Stimulated activated CD4-positive, alpha-beta T cell treated with anti-CD3 and anti-CD28 coated beads, TNF-alpha, amount 100 ng/mL, for 24 hours (primary cell): Measurements from ENCODE around the gene PRR18.

Experiments used
- DNase-seq, 3 experiments: peaks; one replicate each; pipeline ENCODE4 v3.0.0-alpha.2; 2020; ENCODE audit warnings: low read depth in 3 of 3

The PRR18 gene

DNA sequence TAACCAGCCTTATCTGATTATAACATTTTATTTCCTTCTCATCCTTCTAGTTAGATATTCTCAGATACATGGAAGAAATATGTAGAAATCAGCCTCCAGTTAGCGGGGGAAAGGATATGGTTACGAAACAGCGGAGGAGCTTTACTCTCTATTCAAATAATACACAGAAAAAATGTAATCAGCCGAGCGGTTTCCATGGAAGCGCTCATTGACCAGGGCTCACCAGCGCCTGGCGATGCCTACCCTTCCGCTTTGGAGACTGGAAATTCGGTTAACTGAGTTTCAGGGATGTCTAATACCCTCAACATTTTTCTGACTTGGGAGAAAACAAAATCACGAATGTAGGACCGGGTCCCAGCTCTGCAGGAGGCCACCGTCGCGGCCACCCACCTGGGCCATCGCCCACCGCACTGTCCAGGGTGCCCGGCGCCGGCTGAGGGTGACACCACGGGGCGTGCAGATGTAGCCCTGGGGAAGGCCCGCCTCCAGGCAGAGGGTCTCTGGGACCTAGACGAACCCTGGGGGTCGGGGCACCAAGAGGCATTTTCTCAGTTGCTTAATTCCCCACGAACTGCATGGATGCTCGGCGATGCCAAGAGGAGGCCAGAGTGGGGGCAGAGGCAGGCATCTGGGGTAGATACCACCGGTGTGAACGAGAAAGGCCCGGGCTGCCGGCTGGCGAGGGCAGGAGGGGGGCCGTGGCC, 1.7 kb downstream of the PRR18 start:
- no peak for DNase-seq

DNA sequence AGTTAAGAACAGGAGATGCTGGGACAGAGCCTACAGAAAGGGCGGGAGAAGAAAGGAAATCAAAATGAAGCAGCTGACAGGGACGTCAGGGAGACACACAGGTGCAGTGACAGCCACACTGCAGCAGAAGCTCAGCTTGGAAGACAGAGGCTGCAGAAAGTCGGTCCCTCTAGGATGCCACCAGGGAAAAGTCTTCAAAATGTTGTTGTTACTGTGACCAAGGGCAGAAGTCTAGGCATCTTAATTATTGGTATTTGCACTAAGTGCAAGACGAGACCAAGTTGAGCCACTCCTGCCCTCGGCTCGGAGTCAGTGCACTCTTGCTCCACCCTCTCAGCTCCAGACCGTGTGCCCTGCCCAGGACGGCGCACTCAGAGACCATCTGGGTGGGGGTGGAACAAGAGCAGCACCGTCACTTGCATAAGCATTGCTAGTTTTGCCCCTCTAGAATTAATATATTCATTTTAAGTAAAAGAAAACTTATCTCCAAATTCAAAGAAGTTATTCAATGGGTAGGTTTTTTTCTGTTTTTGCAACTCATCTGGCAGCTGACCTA, 2.6 kb downstream of the PRR18 start:
- no peak for DNase-seq

DNA sequence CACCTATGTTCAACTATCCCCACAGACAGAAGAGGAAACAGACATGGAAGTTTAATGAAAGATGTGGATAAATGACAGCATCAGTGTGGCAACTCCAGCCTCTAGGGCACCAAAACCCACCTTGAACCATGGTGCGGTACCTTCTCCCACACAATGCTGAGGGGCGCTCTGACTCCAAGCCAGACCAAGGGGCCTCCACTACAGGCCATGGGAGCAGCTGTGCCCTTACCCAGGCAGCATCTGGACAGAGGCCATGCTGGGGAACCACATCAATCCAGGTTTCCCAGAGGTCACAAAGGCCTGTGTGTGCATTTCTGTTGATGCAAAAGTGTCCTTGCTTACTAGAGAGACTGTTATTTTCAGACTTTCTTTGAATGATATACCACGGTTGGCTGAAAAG, 4.1 kb downstream of the PRR18 start:
- no peak for DNase-seq

DNA sequence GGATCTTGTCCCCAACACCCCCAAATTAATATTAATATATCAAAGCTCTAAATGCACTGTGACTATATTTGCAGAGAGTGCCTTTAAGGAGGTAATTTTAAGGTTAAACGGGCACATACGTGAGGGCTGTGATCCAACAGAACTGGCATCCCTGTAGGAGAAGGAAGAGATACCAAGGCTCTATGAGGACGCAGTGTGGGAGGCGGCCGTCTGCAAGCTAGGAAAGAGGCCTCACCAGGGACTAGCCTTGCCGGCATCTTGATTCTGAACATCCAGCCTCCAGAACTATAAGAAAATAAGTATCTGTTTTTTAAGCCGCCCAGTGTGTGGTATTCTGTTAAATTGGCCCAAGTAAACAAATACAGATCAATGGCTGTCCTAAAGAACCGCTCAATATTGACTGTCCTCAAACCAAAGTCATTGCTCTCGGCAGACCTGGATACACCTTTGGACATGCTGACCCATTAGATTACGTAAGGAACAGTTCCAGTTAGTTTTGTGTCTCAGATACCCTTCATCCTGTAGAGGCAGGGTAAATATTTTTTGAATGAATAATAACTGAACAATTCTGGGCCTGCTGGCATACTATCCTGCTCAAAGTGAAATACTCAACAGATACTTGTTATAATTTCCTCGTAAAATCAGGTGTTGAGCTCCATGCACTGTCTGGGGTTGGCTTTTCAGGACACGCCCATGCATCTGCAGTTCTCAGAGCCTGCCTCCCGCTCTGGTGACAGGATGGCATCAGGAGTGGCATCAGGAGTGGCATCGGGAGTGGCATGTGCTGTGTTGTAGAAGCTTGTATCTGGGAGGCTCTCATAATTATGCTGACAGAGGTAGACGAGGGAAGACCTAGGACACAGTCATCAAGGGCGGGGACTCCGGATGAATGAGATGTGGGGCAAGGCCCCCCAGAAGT, 6.3 kb downstream of the PRR18 start:
- no peak for DNase-seq

DNA sequence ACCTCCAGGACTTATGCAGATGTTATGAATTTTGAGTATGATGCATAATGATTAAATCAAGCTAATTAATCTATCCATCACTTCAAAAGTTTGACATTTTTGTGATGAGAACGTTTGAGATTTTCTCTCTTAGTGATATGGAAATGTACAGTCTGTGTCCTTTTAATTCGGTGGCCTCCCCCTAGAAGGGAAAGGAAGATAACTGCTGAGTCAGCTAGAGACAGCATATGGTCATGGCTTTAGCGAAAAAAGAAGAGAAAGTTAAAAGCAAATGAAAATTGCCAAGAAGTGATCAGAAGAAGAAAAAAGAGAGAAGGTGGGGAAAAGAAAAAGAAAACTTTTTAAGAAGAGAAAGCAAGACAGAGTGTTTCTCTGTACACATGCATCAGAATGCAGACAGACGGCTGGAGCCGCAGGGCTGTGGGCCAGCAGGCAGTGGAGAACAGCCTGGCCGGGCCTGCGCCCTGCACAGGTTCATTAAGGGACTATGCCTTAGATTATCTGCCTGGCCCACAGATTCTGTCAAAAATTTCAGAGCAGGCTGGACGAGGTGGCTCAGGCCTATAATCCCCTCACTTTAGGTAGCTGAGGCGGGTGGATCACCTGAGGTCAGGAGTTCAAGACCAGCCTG, 7.7 kb downstream of the PRR18 start:
- no peak for DNase-seq

DNA sequence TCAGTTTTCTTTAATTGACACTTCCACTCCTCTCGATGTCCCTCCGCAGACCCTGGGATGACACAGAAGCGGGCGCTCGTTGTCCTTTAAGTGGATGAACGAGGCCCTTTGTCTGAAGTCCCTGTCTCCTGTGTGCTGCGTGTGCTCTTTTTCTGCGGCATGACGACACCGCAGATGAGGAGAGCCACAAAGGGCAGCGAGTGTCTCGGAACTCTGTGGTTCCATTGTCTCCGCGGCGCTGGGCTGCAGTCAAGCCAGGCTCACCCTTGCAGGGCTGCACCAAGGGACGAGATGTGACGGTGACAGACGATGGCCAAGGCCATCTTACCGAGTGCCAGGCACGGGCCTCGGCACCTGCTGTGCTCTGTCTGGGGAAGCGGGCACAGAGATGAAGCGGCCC, 10.6 kb downstream of the PRR18 start:
- DNase-seq = no peak

GRCh38 chr6:166296035-166296883, 11.9 kb downstream of the PRR18 start:
- no peak for DNase-seq

DNA sequence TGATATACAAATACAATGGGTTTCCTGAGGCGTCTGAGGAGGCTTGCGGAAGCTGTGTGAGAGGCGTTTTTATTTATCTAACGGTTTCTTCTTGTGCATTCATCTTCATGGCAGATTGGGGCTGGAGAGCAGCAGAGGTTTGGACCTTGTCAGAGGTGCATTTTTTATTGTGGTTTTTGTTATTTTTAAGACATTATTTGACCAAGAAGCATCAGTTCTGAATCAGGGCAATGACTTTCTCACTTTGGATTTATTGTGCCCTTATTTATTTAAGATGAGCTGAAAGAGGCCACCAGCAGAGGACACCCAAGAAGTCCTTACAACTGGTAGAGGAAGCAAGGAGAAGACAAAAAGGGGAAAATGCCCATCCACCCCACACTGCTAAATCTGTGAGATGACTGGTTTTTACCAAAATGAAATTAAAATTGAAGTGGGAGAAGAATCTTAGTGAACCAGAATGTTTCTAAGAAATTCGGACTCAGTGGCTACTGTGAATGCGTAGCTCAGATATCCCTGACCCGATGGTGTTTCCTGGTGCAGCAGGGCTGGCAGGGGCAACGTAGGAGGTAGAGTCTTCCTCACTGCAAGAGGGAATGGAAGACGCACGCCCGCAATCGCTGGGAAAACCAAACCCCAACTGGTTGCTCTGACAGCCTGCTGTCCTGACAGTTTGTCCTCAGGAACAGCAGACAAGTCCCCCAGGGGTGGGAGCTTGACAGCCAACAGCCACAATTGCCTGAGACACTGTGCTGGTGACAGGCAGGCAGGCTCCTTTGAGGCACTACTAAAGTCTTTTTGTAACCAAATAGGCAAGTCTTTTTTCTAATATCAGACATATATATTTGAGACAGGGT, 14.2 kb downstream of the PRR18 start:
- DNase-seq = no peak

DNA sequence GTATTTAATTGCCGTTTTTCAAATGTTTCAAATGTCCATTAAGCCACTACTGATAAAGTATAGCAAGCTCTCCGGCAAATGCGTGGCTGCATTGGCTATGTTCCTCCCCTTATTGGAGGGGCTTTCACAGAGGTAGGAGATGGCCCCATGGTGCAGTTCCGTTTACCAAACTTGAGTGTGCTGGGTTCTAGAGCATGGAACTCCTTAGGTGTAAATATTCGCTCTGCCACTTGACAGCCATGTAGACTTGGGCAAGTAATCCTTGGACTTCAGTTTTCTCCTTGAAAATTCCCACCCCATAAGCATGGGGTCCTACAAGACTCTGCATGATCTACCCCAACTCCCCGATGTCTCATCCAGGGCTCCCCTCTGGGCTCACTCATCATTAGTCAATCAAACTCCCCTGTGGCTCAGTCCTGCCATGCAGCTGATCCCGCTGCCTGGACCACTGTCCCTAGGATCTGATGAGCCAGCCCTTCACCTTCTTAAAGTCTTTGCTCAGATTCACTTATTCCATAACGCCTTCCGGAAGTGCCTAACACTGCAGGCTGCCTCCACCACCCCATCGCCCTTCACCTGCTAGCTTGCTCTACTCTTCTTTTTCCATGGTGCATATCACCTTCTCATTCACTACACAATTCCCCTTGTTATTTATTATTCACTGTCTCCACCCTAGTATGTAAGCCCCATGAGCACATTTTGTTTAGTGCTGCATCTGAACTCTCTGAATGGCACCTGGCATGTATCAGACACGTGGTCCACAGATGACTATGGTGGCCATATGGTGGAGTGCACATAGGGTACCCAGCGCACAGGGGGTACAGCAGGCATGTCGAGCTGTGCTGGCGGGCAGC, 18.8 kb downstream of the PRR18 start:
- no peak for DNase-seq

GRCh38 chr6:166286839-166287271, 21.3 kb downstream of the PRR18 start:
- DNase-seq = no peak

GRCh38 chr6:166285233-166285632, 23.0 kb downstream of the PRR18 start:
- no peak for DNase-seq

DNA sequence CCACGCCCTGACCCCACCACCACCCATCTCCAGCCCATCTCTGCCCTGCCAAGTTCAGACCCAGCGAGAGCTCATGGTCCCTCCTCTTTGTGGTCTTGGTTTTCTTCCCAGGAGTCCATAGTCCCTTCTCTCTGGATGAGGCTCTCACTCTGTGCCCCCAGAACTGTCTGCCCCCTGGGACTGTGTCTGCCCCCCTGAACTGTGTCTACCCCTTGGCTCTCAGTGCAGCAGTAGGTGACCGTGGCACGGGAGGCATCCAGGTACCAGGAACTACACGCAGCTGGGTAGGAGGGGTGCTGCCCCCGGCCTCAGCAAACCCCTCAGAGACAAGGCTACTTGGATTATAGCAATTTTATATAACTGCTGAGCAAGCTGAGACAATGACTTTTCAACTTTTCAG, 23.6 kb downstream of the PRR18 start:
- no peak for DNase-seq

DNA sequence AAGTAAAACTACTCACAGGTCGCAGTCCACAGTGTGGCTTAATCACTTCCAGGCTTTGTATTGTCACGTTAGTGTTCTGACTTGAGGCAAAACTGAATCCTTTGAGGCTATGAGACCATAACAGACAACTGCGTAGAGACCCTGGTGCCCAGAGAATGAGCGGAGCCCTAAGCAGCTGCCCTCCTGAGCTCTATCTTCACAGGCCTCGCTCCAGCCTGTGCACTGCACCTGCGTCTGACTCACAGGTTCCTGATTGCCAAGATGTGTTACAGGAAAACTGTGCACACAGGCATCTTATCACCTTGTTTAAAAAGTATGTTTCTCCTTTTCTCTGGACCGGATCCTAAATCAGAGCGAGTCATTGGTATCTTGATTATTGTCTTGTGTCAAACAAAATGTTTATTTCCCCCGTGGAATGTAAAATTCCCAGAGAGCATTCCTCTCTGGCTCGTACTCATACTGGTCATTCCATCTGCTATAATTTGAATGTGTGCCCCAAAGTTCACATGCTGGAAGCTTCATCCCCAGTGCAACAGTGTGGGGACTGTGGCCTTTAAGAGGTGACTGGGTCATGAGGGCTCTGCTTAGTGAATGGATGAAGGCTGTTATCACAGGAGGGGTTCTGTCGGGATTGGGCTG, 25.7 kb downstream of the PRR18 start:
- no peak for DNase-seq

- DNase-seq = no peak
Measured at GRCh38 chr6:166281104-166281503, 27.1 kb downstream of the PRR18 start.

DNA sequence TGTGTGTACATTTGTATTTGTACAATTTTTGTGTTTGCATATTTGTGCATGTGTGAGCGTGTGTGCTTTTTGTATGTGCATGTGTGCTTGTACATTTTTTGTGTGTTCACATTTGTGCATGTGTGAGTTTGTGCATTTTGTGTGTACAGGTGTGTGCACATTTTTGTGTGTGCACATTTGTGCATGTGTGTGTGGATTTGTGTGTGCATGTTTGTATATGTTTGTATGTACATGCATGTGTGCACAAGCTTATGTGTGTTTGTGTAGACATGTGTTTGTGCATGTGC, 28.9 kb downstream of the PRR18 start:
- no peak for DNase-seq

- no peak for DNase-seq
Measured at GRCh38 chr6:166278579-166279392, 29.4 kb downstream of the PRR18 start.

- DNase-seq = no peak
Measured at GRCh38 chr6:166277892-166278578, 30.2 kb downstream of the PRR18 start.

DNA sequence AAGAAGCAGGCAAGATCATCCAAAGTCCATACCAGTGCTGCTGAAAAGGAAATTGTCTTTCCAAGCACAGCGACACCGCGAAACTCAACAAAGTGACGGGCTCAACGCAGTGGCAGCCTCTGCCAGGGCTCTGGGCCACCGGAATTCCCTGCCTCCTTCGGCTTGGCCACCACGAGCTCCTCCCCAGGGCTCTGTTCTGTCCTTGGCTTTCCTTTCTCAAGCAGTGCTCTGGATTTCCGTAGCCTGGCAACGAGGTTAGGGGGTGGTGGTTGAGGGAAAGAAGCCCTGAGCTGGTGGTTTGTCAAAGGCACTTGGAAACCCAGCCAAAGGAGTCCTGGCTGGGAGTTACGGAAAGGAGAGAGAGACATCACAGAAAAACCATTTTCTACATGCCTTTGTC, 31.2 kb downstream of the PRR18 start:
- no peak for DNase-seq
